RWPE1 (cell line): ENCODE data around the gene AADAC.
A peak's percentile ranks its signal among the peaks of the same experiment; 100 is the strongest.

Source experiments
- CTCF ChIA-PET: fragments of 350-600 bp; sonication (Branson Sonifier 250); formaldehyde crosslinking; extraction: SDS; loops from one replicate; lab custom pipeline; 2021; lab: Yijun Ruan, JAX
- POLR2A ChIA-PET: fragments of 400-600 bp; formaldehyde crosslinking; extraction: SDS; loops from one replicate; lab custom pipeline; 2020; ENCODE audit warnings: antibody characterized with exemption; ENCODE audit not compliant: low non-redundant PET; lab: Yijun Ruan, JAX
- DNase-seq: peaks from one replicate; pipeline ENCODE4 v3.0.0; 2012; ENCODE audit warnings: low spot score
- H3K27ac ChIP-seq: fragments of 450-650 bp; 2 replicates; pipeline ENCODE4 v1.5.1; 2017
- CTCF ChIP-seq: fragments of 450-650 bp; conservative IDR thresholded peaks from 2 replicates; pipeline ENCODE4 v1.5.1; 2017; ENCODE audit warnings: low read depth, mild to moderate bottlenecking

The AADAC gene

GRCh38 chr3:151811474-151811873 lies 2.4 kb upstream of the AADAC start:
- no peak for DNase-seq
- H3K27ac ChIP-seq = no peak overlapping the region
- ChIA-PET CTCF (no interaction called here), POLR2A (no interaction called here)
- no peak for TF ChIP-seq CTCF

- no peak overlapping the region for H3K27ac ChIP-seq
- ChIA-PET CTCF (interaction anchor here (0.6 kb wide), 1 partner anchor 346 kb away, joined by 3 read pairs; no protein-coding TSS in a partner anchor), POLR2A (no interaction called here)
- TF ChIP-seq CTCF = no peak
- no peak for DNase-seq
These were observed 672 bp downstream of the AADAC start for GRCh38 chr3:151814588-151814987.

- DNase-seq = peak; percentile 61
- H3K27ac ChIP-seq = no peak overlapping the region
- ChIA-PET POLR2A (interaction anchor here (0.6 kb wide), 1 partner anchor 15 kb away, joined by 4 read pairs; no protein-coding TSS in a partner anchor), CTCF (interaction anchor here (1.3 kb wide), 1 partner anchor 348 kb away, joined by 4 read pairs; no protein-coding TSS in a partner anchor)
- TF ChIP-seq CTCF = no peak
These were observed 2.2 kb downstream of the AADAC start for GRCh38 chr3:151816091-151816604.

GRCh38 chr3:151817473-151817872 lies 3.6 kb downstream of the AADAC start:
- ChIA-PET CTCF (interaction anchor here (1.3 kb wide), 1 partner anchor 349 kb away, joined by 4 read pairs; no protein-coding TSS in a partner anchor), POLR2A (no interaction called here)
- no peak for DNase-seq
- no peak overlapping the region for H3K27ac ChIP-seq
- no peak for TF ChIP-seq CTCF

- no peak overlapping the region for H3K27ac ChIP-seq
- no peak for DNase-seq
- CTCF ChIA-PET = interaction anchor here (0.7 kb wide), 1 partner anchor 556 kb away, joined by 3 read pairs; no protein-coding TSS in a partner anchor
- POLR2A ChIA-PET = no interaction called here
- TF ChIP-seq CTCF = no peak
These were observed 4.4 kb downstream of the AADAC start for GRCh38 chr3:151818361-151818760.

GRCh38 chr3:151819910-151820309 lies 6.0 kb downstream of the AADAC start:
- ChIA-PET CTCF (no interaction called here), POLR2A (no interaction called here)
- H3K27ac ChIP-seq = no peak overlapping the region
- DNase-seq = no peak
- TF ChIP-seq CTCF = no peak
